GDM1 (cell line): ENCODE results near the gene PRR36.
"Not testable (repeated sequence)": the region's sequence is repeated elsewhere in the genome, so short reads cannot be mapped to it uniquely, and the experiment has no call there.

ENCODE experiments used
- DNase-seq: peaks from one replicate; lab custom pipeline; 2025; lab: John Stamatoyannopoulos, UW

PRR36 gene

GRCh38 chr19:7898967-7899366, 24.8 kb upstream of the PRR36 start:
- no peak for DNase-seq

- DNase-seq: no peak
Measured at GRCh38 chr19:7897292-7897691, 23.1 kb upstream of the PRR36 start.

- DNase-seq: no peak
Measured at GRCh38 chr19:7895565-7895964, 21.4 kb upstream of the PRR36 start.

GRCh38 chr19:7894612-7895309, 20.6 kb upstream of the PRR36 start:
- DNase-seq: no peak

- not testable (repeated sequence) for DNase-seq
Measured at GRCh38 chr19:7893362-7894101, 19.3 kb upstream of the PRR36 start.

GRCh38 chr19:7888826-7889217, 14.6 kb upstream of the PRR36 start:
- DNase-seq: no peak

- DNase-seq: no peak
Measured at GRCh38 chr19:7888145-7888825, 14.1 kb upstream of the PRR36 start, which contains the start of gene LRRC8E. LRRC8E (plus strand) TSS chr19:7888510; CDS start chr19:7895604, 7,094 bp downstream.

GRCh38 chr19:7887408-7888144, 13.4 kb upstream of the PRR36 start:
- DNase-seq: no peak

- DNase-seq: no peak
Measured at GRCh38 chr19:7885818-7886217, 11.6 kb upstream of the PRR36 start.

- no peak for DNase-seq
Measured at GRCh38 chr19:7883796-7884570, 9.8 kb upstream of the PRR36 start.

GRCh38 chr19:7883105-7883504, 8.9 kb upstream of the PRR36 start:
- no peak for DNase-seq

- no peak for DNase-seq
Measured at GRCh38 chr19:7881910-7882309, 7.7 kb upstream of the PRR36 start.

GRCh38 chr19:7879836-7880235, 5.6 kb upstream of the PRR36 start:
- DNase-seq: no peak

- DNase-seq: no peak
Measured at GRCh38 chr19:7879111-7879807, 5.1 kb upstream of the PRR36 start.

- DNase-seq: no peak
Measured at GRCh38 chr19:7877249-7877836, 3.2 kb upstream of the PRR36 start.

GRCh38 chr19:7874897-7875273, 695 bp upstream of the PRR36 start:
- no peak for DNase-seq

GRCh38 chr19:7873304-7874075, 700 bp downstream of the PRR36 start:
- no peak for DNase-seq

- DNase-seq: no peak
Measured at GRCh38 chr19:7872306-7873204, 1.6 kb downstream of the PRR36 start.
